Ishikawa (cell line): ENCODE results near the gene OXCT1.

Experiments
- CEBPB ChIP-seq: IDR thresholded peaks from 2 replicates; pipeline ENCODE4 v1.6.1; 2012
- EP300 ChIP-seq: IDR thresholded peaks from 2 replicates; pipeline ENCODE4 v1.6.1; 2012; ENCODE audit warnings: borderline replicate concordance
- NFIC ChIP-seq: IDR thresholded peaks from 2 replicates; pipeline ENCODE4 v1.6.1; 2012
- RAD21 ChIP-seq: IDR thresholded peaks from 2 replicates; pipeline ENCODE4 v1.6.1; 2012; ENCODE audit warnings: low read depth
- REST ChIP-seq: IDR thresholded peaks from 2 replicates; pipeline ENCODE4 v1.6.1; 2012; ENCODE audit warnings: low read depth, mild to moderate bottlenecking
- TAF1 ChIP-seq: IDR thresholded peaks from 2 replicates; pipeline ENCODE4 v1.6.1; 2012; ENCODE audit warnings: low read depth, mild to moderate bottlenecking
- TEAD4 ChIP-seq: IDR thresholded peaks from 2 replicates; pipeline ENCODE4 v1.6.1; 2012
- USF1 ChIP-seq: IDR thresholded peaks from 2 replicates; pipeline ENCODE4 v1.6.1; 2012

- TF ChIP-seq TAF1 (no peak), REST (no peak), EP300 (no peak), NFIC (no peak), RAD21 (no peak), CEBPB (no peak), TEAD4 (no peak), USF1 (no peak)
Measured at GRCh38 chr5:41682641-41683040, 187.6 kb downstream of the OXCT1 start.
